SU-DHL-6 (cell line): ENCODE measurements around the gene CADPS.

Source experiments
- H2AFZ ChIP-seq: fragments of 200-600 bp; sonication (generic); 2 replicates; pipeline ENCODE4 v1.6.1; 2014; ENCODE audit warnings: low read depth, mild to moderate bottlenecking, moderate library complexity, mixed read lengths, antibody characterized with exemption, low read length; ENCODE audit not compliant: severe bottlenecking
- H3F3A ChIP-seq: fragments of 200-600 bp; shearing (Covaris generic); 2 replicates; pipeline ENCODE4 v1.6.0; 2016; ENCODE audit warnings: antibody characterized with exemption, mild to moderate bottlenecking; ENCODE audit not compliant: insufficient read depth
- H3K27ac ChIP-seq: fragments of 200-600 bp; sonication (generic); 2 replicates; pipeline ENCODE4 v1.5.1; 2016; ENCODE audit warnings: low read depth, mild to moderate bottlenecking, low read length, moderate library complexity, mixed read lengths
- H3K27me3 ChIP-seq: fragments of 200-600 bp; sonication (generic), shearing (Covaris generic); 2 replicates; pipeline ENCODE4 v1.6.0; 2014; ENCODE audit warnings: mild to moderate bottlenecking, low read length
- H3K36me3 ChIP-seq: fragments of 200-600 bp; sonication (generic); 2 replicates; pipeline ENCODE4 v1.6.1; 2014; ENCODE audit warnings: mild to moderate bottlenecking, low read length, mixed read lengths
- H3K4me2 ChIP-seq: fragments of 300-600, 200-600 bp; shearing (Covaris generic), sonication (generic); 2 replicates; pipeline ENCODE4 v1.6.0; 2014; ENCODE audit warnings: low read length, low read depth, mild to moderate bottlenecking; ENCODE audit not compliant: poor library complexity, severe bottlenecking
- H3K4me3 ChIP-seq: fragments of 200-600 bp; sonication (generic); 2 replicates; pipeline ENCODE4 v1.5.1; 2014; ENCODE audit warnings: antibody characterized with exemption, low read length, mild to moderate bottlenecking, mixed read lengths; ENCODE audit not compliant: insufficient read depth, poor library complexity, severe bottlenecking
- H3K79me2 ChIP-seq: fragments of 200-600 bp; sonication (generic); 2 replicates; pipeline ENCODE4 v1.6.1; 2014; ENCODE audit warnings: mild to moderate bottlenecking, low read length, moderate library complexity; ENCODE audit not compliant: insufficient read depth
- H3K9ac ChIP-seq: fragments of 200-600 bp; sonication (generic); 2 replicates; pipeline ENCODE4 v1.7.0; 2014; ENCODE audit warnings: mild to moderate bottlenecking, low read length
- H3K9me2 ChIP-seq: fragments of 200-600 bp; sonication (generic); replicated peaks from 2 replicates; pipeline ENCODE4 v1.6.1; 2014; ENCODE audit warnings: low read length; ENCODE audit not compliant: insufficient read depth
- H3K9me3 ChIP-seq: fragments of 200-600 bp; sonication (generic); 2 replicates; pipeline ENCODE4 v1.6.1; 2014; ENCODE audit warnings: low read length, mixed read lengths; ENCODE audit not compliant: insufficient read depth
- H4K20me1 ChIP-seq: fragments of 200-600 bp; sonication (generic); 2 replicates; pipeline ENCODE4 v1.6.1; 2014; ENCODE audit warnings: low read depth, mild to moderate bottlenecking, antibody characterized with exemption, low read length, moderate library complexity, mixed read lengths
- CTCF ChIP-seq: fragments of 200-600 bp; sonication (generic); IDR thresholded peaks from one replicate; pipeline ENCODE4 v1.5.1; 2017; ENCODE audit warnings: antibody characterized with exemption, mild to moderate bottlenecking, low read length, moderate library complexity; ENCODE audit not compliant: insufficient read depth, poor library complexity, severe bottlenecking
- EZH2phosphoT487 ChIP-seq: fragments of 200-600 bp; sonication (generic), shearing (Covaris generic); conservative IDR thresholded peaks from 2 replicates; pipeline ENCODE4 v1.6.1; 2018; ENCODE audit warnings: mild to moderate bottlenecking, antibody characterized with exemption, low read length, moderate library complexity, mixed read lengths

The CADPS gene

GRCh38 chr3:62569609-62570008 is 305.6 kb downstream of the CADPS start:
- H3K79me2 ChIP-seq: no peaks in the 10 kb centered on the region

GRCh38 chr3:62567097-62568021 is 307.9 kb downstream of the CADPS start:
- H3K4me2 ChIP-seq: no peak overlapping the region
- H3K9ac ChIP-seq: no peak overlapping the region
- no peaks in the 10 kb centered on the region for H3K79me2 ChIP-seq
- H3K4me3 ChIP-seq: no peak overlapping the region
- H3K9me3 ChIP-seq: no peaks in the 10 kb centered on the region
- no peaks in the 10 kb centered on the region for H3F3A ChIP-seq
- no peaks in the 10 kb centered on the region for H4K20me1 ChIP-seq
- H3K27ac ChIP-seq: no peak overlapping the region
- no peaks in the 10 kb centered on the region for H3K9me2 ChIP-seq
- H2AFZ ChIP-seq: no peak overlapping the region
- no peaks in the 10 kb centered on the region for H3K27me3 ChIP-seq
- H3K36me3 ChIP-seq: no peaks in the 10 kb centered on the region
- TF ChIP-seq EZH2phosphoT487 (no peak), CTCF (no peak)

More at GRCh38 chr3:62569609-62570008, 305.6 kb downstream of the CADPS start:
- TF ChIP-seq EZH2phosphoT487 (no peak), CTCF (no peak)
- Histone ChIP-seq H3K4me2 (no peak overlapping the region), H3K9ac (no peak overlapping the region), H3F3A (no peaks in the 10 kb centered on the region), H4K20me1 (no peaks in the 10 kb centered on the region), H3K27ac (no peak overlapping the region), H3K9me3 (no peaks in the 10 kb centered on the region), H3K36me3 (no peaks in the 10 kb centered on the region), H3K27me3 (no peaks in the 10 kb centered on the region), H2AFZ (no peak overlapping the region), H3K9me2 (no peaks in the 10 kb centered on the region), H3K4me3 (no peak overlapping the region)

- H3K27ac ChIP-seq: no peak overlapping the region
- no peak overlapping the region for H3K4me2 ChIP-seq
- no peaks in the 10 kb centered on the region for H3K36me3 ChIP-seq
- no peaks in the 10 kb centered on the region for H4K20me1 ChIP-seq
- no peaks in the 10 kb centered on the region for H3K79me2 ChIP-seq
- H3K4me3 ChIP-seq: no peak overlapping the region
- H3K9me2 ChIP-seq: no peaks in the 10 kb centered on the region
- TF ChIP-seq EZH2phosphoT487: no peak
- TF ChIP-seq CTCF: no peak
- no peaks in the 10 kb centered on the region for H3K9me3 ChIP-seq
- H3K9ac ChIP-seq: no peak overlapping the region
- no peaks in the 10 kb centered on the region for H3K27me3 ChIP-seq
- no peaks in the 10 kb centered on the region for H3F3A ChIP-seq
- no peak overlapping the region for H2AFZ ChIP-seq
Measured at GRCh38 chr3:62566022-62566557, 309.1 kb downstream of the CADPS start.
